ENCODE data around the gene METTL25.
A peak's percentile ranks its signal among the peaks of the same experiment; 100 is the strongest.
"Not testable (repeated sequence)": the region's sequence is repeated elsewhere in the genome, so short reads cannot be mapped to it uniquely, and the experiment has no call there.

The METTL25 gene, protein sequence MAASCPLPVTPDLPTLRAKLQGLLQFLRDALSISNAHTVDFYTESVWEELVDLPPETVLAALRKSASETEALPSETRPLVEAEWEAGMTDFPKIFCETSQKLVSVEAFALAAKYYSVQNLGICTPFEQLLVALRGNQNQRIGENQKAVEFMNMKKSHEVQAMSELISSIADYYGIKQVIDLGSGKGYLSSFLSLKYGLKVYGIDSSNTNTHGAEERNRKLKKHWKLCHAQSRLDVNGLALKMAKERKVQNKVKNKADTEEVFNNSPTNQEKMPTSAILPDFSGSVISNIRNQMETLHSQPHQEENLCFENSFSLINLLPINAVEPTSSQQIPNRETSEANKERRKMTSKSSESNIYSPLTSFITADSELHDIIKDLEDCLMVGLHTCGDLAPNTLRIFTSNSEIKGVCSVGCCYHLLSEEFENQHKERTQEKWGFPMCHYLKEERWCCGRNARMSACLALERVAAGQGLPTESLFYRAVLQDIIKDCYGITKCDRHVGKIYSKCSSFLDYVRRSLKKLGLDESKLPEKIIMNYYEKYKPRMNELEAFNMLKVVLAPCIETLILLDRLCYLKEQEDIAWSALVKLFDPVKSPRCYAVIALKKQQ

DNA sequence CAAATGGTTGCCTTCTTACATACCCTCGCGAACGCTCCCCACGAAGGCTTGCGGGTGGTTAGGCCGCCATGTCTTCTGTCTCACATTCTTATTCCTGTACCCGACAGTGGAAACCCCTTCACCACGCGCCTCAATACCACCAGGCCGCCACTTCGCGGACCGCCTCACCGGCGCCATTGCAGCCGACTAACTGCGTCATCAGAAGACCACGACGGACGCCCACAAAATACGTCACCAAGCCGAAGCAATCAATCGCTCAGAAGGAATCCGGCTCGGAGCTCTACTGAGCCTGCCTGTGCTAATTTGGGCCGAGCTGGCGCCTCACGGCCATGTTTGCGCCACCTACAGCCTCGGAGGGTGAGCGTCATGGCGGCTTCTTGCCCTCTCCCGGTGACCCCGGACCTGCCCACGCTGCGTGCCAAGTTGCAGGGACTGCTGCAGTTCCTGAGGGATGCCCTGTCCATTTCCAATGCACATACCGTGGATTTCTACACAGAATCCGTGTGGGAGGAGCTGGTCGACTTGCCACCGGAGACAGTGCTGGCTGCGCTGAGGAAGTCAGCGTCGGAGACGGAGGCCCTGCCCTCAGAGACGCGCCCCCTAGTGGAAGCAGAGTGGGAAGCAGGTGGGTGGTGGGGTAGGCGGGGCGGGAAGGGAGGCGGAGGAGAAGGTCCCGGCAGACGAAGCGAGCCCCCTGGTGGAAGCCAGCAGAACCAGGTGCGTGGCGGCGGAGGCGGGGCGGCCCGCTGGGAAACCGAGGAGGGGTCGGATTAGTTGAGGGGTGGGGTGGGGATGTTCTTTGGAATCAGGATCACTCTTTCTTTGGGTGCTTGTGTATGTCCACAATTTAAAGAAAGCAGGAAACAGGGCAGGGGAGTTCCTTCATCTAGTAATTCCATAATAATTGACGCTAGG is at the start of gene METTL25, which contains the start of gene CCDC59:
Gene METTL25, plus strand, starts transcription at position 330 of the 915 bp plus-strand sequence. Its CDS starts 37 bp downstream, at position 367.
Gene CCDC59, minus strand, starts transcription at position 188 of the 915 bp plus-strand sequence. Its CDS starts 11 bp downstream, at position 177.
- peak; percentile 93 for DNase-seq

DNA sequence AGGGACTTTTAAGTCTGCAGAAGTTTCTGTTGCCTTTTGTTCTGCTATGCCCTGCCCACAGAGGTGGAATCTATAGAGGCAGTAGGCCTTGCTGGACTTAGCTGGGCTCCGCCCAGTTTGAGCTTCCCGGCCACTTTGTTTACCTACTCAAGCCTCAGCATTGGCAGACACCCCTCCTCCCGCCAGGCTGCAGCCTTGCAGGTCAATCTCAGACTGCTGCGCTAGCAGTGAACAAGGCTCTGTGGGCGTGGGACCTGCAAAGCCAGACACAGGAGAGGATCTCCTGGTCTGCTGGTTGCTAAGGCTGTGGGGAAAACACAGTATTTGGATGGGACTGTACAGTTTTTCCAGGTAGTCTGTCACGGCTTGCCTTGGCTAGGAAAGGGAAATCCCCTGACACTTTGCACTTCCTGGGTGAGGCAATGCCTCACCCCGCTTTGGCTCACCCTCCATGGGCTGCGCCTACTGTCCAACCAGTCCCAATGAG is 43.9 kb upstream of the METTL25 start:
- DNase-seq, result no peak

DNA sequence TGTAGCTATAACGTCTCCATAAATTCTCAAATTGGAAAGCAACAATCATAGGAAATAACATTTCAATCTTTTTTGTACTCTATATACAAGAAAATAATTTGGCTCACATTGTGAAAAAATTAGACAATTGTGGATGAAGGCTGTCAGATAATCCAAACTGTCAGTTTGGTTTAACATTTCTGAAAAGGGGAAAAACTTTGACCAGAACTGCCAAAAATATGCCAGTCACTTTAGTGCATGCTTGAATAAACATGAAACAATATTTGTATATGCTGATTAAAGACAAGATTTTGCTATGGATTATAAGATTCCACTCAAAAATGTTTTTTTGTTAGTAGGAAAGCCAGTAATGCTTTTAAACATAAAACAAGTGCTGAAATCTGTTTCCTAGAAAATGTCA is 39.1 kb upstream of the METTL25 start:
- DNase-seq, result no peak

DNA sequence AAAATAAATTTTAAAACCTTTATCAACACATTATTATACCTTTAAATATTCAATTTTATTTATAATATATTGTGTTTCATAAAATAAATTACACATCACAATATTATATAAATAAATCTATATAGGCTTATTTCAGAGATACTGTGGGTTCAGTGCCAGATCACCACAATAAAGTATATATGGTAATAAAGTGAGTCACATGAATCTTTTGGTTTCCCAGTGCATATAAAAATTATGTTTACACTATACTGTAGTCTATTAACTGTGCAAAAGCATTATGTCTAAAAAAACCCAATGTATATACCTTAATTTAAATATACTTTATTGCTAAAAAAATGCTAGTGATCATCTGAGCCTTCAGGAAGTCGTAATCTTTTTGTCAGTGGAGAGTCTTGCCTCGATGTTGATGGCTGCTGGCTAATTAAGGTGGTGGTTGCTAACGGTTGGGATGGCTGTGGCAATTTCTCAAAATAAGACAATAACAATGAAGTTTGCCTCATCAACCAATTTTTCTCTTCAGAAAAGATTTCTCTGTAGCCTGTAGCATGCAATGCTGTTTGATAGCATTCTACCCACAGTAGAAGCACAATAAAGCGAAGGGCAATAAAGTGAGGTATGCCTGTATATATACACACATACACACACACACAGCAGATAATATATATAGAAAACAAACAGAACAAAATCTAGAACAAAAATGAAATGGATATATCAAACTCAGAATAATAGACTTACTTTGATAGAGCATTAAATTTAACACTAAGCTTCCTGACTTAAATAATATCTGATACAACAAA is 32.6 kb upstream of the METTL25 start:
- DNase-seq, result no peak

DNA sequence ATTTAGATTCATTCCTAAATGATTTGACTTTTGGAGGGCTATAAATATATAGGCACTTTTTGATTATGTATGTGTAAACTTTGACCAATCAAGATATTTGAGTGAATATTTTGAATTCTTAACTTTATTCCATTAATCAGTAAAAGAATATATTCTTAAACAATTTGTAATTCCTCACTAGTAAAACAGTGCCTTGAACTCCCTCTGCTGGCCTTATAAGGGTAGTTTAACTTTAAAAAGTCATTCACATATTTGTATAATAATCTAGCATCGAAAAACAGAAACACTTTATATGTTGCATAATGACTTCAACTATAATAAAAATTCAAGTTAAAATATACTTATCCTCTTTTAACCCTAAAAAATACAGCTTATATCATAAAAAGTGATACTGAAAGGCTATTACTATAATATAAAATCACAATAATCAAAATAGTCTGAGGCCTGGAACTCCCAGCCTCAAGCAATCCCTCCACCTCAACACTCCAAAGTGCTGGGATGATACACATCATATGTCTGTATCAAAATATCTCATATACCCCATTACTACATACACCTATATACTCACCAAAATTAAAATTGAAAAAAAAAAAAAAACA is 31.3 kb upstream of the METTL25 start:
- peak; percentile 4 for DNase-seq

DNA sequence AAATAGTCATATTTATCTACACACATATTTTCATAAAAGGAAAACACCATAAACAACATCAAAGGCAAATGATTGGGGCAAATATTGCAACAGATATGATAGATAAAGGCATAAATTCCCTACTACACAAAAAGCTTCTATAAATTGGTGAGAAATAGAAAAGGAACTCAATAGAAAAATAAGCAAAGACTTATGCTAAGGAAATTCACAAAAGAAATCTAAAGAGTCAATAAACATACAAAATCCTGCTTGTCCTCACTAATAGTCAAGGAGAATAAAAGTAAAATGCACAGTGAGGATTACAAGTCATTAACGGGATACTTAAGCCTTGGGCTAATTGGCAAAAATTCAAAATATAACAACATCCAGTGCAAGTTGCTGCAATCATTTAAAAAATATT is 30.5 kb upstream of the METTL25 start:
- DNase-seq, result no peak

DNA sequence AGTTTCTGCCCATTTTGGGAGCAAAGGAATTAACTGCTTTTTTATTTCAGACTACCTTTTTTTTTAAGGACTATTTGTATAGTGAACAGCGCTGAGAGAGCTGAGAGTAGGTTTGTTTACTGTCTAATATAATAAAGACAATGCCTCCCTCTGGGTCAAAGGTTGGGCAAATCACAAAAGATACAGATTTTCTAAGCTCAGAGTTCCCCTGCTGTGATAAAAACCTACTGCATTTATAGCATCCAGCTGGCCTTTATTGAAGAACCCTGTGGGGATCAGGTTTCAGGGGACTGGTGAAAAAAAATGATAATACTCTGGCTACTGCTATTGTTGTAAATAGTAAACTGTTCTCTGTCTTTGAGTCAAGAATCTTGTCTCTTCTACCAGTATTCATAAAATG is 28.8 kb upstream of the METTL25 start:
- DNase-seq, result no peak

DNA sequence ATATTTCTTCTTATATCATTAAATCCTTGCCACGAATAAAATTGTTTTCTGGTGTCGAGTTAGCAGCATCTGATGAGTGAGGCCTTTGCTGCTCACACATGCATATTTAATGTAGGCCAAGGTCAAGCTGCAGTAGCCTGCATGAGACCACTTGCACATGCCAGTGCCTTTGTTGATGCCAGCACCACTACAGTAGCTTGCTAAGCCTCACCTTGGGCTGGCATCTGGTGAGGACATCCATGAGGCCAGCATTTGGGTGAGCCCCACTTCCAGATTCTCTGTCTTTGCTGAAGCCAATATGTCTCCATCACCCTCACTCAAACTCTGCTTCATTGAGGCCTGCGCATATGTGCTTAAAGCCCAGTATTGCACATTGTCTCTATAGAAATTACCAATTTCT is 8.2 kb upstream of the METTL25 start:
- no peak for DNase-seq

DNA sequence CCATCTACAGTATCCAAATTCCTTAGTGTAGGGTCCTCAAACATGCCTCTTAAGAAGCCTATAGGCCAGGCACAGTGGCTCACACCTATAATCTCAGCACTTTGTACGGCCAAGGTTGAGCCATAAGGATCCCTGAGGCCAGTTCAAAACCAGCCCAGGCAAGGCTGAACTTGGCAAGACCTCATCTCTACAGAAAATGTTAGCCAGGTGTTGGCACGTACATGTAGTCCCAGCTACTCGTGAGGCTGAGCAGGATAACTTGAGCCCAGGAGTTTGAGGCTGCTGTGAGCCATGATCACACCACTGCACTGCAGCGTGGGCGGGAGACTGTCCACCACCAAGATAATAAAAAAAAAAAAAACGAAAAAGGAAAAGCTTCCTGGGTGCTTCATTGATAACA is 6.9 kb upstream of the METTL25 start:
- no peak for DNase-seq

DNA sequence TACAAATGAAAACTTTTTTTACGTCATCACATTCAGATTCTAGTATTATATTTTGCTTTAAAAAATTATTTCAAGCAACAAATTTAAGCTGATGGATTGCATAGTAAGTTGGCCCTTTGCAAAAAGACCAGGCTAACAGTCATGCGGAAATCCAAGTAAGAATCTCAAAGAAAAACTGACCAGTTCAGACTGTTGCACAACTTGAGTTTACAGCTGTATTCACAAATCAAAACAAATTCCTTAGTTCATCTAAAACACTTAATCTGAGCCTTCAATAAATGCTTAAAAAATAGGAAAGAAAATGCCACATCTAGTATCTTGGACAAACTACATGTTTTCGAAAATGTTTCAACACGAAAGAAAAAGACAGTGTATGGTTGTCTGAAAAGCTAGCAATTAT is 989 bp upstream of the METTL25 start:
- no peak for DNase-seq

DNA sequence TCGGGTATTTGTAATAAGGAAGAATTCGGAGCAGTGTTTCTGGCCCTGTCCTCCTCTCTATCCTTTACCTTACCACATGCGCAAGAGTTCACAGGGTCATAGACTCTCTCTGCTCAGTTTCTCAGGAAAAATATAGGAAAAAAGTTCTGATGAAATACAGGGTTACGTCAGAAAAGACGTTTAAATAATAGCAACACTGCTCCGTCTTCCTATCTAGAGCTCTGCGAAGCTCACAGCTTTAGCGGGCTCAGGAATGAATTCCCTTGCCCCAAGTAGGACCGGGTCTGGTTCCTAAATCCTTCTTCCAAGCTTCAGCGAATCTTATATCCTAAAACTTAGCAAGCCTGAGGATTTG is 507 bp upstream of the METTL25 start:
- no peak for DNase-seq

DNA sequence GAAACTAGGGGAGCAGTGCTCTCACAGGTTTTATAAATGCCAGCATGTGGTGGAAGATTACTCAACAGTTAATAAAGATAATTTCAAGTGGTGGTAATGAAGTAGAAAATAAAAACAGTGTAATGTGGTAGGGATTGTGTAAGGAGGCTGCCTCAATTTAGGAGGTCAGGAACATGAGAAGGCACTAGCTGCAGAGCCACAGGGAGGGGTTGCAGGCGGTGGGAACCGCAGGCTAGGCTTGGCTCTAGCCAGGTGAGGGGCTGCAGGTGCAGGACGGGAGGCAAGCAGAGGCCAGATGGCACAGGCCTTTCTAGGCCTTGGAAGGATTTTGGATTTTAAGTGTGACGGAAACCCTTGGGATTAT is 768 bp downstream of the METTL25 start:
- no peak for DNase-seq

DNA sequence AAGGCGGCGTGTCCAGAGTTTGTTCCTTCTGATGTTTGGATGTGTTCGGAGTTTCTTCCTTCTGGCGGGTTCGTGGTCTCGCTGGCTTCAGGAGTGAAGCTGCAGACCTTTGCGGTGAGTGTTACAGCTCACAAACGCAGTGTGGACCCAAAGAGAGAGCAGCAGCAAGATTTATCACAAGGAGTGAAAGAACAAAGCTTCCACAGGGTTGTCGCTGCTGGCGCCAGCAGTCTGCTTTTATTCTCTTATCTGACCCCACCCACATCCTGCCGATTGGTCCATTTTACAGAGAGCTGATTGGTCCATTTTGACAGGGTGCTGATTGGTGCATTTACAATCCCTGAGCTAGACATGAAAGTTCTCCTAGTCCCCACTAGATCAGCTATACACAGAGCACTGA is 2.5 kb downstream of the METTL25 start:
- not testable (repeated sequence) for DNase-seq

DNA sequence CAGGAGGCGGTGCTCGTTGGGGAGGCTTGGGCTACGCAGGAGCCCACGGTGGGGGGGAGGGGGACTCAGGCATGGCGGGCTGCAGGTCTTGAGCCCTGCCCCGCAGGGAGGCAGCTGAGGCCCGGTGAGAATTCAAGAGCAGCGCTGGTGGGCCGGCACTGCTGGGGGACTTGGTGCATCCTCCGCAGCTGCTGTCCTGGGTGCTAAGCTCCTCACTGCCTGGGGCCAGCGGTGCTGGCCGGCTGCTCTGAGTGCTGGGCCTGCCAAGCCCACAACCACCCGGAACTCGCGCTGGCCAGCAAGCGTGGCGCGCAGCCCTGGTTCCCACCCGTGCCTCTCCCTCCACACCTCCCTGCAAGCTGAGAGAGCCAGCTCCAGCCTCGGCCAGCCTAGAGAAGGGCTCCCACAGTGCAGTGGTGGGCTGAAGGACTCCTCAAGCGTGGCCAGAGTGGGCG is 3.2 kb downstream of the METTL25 start:
- DNase-seq, result no peak

DNA sequence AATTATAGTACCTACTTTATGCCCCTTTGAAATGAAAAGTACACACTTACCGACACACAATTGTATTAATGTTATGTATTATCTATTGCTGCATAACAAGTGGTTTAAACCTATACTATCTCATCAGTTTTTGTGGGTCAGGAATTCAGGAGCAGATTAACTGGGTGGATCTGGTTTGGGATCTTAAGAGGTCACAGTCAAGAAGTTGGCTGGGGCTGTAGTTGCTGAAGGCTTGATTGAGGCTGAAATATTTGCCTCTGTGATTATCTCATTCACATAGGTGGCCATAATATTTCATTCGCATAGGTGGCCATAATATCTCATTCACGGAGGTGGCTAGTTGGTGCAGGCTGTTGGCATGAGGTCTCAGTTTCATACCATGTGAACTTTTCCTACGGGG is 5.7 kb downstream of the METTL25 start:
- no peak for DNase-seq

DNA sequence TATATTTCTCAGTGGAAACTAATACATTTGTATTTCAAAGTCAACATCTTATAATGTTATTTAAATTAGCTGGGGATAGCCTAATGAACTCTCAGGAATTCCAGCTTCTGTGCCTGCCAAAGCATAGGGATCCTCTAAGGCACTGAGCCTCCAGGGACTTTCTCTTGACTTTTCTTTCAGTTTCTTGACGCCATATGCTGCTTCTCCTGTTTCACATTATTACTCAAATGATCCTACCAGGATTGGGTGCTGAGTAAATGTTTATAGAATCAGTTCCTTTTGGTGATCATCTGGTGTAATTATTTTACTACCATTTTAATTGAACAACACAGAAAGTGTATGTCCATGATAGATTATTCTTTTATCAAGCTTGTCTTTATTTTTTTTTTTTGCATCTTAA is 7.9 kb downstream of the METTL25 start:
- no peak for DNase-seq

DNA sequence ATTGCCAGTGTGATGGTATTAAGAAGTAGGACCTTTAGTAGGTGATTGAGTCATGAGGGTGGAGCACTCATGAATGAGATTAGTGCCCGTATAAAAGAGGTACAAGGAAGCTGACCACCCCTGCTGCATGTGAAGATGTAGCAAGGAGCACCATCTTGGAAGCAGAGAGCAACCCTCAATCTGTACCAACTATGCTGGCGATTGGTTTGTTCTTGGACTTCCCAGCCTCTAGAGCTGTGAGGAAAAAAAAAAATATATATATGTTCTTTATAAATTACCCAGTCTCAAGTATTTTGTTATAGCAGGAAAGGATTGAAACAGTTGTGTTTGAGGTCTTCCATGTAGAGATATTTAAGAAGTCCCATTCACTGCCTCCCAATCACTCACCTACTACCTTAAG is 16.9 kb downstream of the METTL25 start:
- DNase-seq, result no peak

DNA sequence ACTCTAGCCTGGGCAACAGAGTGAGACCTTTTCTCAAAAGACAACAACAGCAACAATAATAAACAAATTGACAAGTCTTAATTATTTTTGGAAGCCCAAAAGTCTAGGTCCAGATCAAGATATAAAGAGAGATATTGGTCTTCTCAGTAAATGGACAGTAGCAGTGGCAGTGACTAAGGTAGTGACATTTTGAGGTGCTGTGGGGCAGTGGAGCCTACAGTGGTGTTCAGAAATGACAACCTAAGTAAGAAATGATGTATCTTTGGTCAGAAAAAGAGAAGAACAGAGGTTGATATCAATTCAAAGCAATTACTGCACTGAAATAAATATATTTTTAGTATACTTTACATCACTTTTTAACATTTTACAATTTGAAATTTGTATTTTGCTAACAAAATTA is 20.7 kb downstream of the METTL25 start:
- DNase-seq, result no peak

DNA sequence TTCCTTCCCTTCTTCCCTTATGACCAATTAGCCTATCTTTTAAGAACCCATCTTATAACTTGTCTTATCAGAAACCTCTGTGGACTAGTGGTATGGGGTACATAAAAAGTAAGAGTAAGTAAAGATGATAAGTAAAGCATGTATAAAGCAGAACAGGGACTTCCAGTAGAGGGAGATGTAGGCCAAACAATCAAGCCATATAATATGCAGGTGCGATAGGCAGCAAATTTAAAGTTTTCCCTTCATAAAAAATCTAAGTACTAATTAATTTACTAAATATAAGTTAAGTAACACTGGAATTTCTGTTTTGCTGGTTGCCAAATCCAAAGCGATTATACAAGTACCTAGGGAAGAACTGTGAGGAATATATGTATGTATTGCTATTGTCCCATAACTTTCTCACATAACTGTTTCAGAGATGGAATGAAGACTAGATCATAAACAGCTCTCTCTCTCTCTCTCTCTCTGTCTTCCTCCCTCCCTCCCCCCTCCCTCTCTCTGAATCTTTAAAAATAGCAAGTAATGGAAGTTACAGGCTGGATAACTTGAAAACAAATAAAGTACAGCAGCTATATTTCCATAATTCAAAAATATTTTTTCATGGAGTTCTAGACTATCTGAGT is 25.7 kb downstream of the METTL25 start:
- no peak for DNase-seq

DNA sequence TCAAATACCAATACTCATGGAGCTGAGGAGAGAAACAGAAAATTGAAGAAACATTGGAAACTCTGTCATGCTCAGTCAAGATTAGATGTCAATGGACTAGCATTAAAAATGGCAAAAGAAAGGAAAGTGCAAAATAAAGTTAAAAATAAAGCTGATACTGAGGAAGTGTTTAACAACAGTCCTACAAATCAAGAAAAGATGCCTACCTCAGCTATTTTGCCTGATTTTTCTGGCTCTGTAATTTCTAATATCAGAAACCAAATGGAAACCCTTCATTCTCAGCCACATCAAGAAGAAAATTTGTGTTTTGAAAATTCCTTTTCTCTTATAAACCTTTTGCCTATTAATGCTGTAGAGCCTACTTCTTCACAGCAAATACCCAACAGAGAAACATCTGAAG is 40.5 kb downstream of the METTL25 start:
- DNase-seq, result no peak

DNA sequence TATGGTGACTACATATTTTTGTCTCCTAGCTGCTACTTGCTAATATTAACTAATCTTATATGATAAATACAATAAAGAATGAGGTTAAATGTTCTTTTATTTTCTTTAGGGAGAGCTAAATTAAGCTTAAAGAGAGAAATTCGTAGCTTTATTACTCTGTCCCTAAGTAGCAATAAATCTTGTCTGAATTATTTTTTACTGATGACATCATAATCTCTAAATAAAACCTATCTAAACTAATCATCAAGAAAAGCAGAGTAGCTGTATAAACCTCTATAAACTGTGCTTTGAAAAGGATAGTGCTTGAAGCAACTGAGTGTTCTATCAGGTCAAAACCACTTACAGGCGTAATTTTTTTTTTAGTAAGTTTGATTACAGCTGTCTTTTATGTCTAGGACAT is 42.5 kb downstream of the METTL25 start:
- no peak for DNase-seq

DNA sequence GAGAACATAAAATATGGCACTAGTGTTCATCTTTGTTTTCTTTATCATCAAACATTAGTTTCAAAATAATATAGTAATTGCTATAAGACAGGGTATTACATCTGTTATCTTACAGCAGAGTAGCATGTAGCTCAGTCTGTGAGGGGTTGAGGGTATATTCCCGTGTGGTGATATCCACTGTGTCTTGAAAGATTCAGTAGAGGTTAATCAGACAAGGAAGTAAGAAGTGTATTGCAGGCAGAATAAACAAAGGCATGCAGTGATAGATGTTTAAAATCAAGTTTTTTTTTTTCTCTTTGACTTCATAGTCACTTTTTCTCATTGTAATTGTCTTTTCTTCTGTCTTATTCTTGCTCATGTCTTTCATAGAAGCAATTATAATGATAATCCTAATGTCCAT is 48.3 kb downstream of the METTL25 start:
- no peak for DNase-seq

Data from KG1 (cell line).